Measurements from ENCODE around the gene SLC12A6.
A peak's percentile ranks its signal among the peaks of the same experiment; 100 is the strongest.

The SLC12A6 gene

GRCh38 chr15:34329006-34329405, 8.6 kb downstream of the SLC12A6 start:
- no peaks in the 10 kb centered on the region for H3K9me3 ChIP-seq (ENCODE audit: low read depth, low read length)
- H3K9ac ChIP-seq (ENCODE audit: insufficient read length), result no peak overlapping the region
- no peak overlapping the region for H3K4me3 ChIP-seq

DNA sequence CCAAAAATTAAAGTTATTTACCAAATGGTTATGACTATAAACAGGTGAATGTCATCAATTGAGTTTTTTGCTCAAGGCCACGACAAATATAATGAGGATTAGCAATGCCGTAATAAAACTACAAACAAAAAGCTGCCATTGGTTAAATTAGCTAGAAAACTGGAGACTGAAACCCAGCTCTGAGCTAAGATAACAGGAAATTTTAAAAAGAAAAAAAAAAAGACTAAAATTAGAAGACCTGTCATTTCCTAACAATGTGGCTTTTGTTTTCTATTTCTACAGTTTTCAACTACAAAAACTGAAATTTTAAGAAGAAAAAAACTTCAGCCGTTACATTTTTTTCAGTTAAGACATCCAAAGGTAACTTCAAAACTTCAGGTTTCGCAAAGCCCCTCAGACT, 9.7 kb downstream of the SLC12A6 start:
- no peak for TF ChIP-seq FOXP2 (optimal IDR thresholded peaks at IDR 0.05; ENCODE audit: control extremely low read depth, extremely low read length, insufficient read depth)
- no peak for TF ChIP-seq POLR2AphosphoS5 (IDR thresholded peaks at IDR 0.05; ENCODE audit: borderline replicate concordance, low read depth, low read length)
- no peak for TF ChIP-seq EZH2 (IDR thresholded peaks at IDR 0.05)
- H3K36me3 ChIP-seq (ENCODE audit: insufficient read depth, low read length), result no peaks in the 10 kb centered on the region
- H3K27ac ChIP-seq, result no peak overlapping the region
- DNase-seq (ENCODE audit: low read depth, low spot score), result no peak
- no peak overlapping the region for H3K9ac ChIP-seq (ENCODE audit: insufficient read length)
- no peak overlapping the region for H3K4me3 ChIP-seq
- no peaks in the 10 kb centered on the region for H3K9me3 ChIP-seq (ENCODE audit: low read depth, low read length)

More at GRCh38 chr15:34329006-34329405, 8.6 kb downstream of the SLC12A6 start:
- DNase-seq (ENCODE audit: low read depth, low spot score), result no peak
- Histone ChIP-seq H3K36me3 (ENCODE audit: insufficient read depth, low read length) (no peaks in the 10 kb centered on the region), H3K27ac (no peak overlapping the region)
- TF ChIP-seq POLR2AphosphoS5 (IDR thresholded peaks at IDR 0.05; ENCODE audit: borderline replicate concordance, low read depth, low read length), result no peak
- TF ChIP-seq FOXP2 (optimal IDR thresholded peaks at IDR 0.05; ENCODE audit: control extremely low read depth, extremely low read length, insufficient read depth), result no peak
- TF ChIP-seq EZH2 (IDR thresholded peaks at IDR 0.05), result no peak

- no peak for DNase-seq (ENCODE audit: low read depth, low spot score)
- H3K9ac ChIP-seq (ENCODE audit: insufficient read length), result no peak overlapping the region
- no peaks in the 10 kb centered on the region for H3K36me3 ChIP-seq (ENCODE audit: insufficient read depth, low read length)
- H3K9me3 ChIP-seq (ENCODE audit: low read depth, low read length), result no peaks in the 10 kb centered on the region
- H3K4me3 ChIP-seq, result no peak overlapping the region
- H3K27ac ChIP-seq, result no peak overlapping the region
- no peak for TF ChIP-seq FOXP2 (optimal IDR thresholded peaks at IDR 0.05; ENCODE audit: control extremely low read depth, extremely low read length, insufficient read depth)
- no peak for TF ChIP-seq EZH2 (IDR thresholded peaks at IDR 0.05)
- TF ChIP-seq POLR2AphosphoS5 (IDR thresholded peaks at IDR 0.05; ENCODE audit: borderline replicate concordance, low read depth, low read length), result no peak
Measured at GRCh38 chr15:34325368-34325767, 12.2 kb downstream of the SLC12A6 start.

DNA sequence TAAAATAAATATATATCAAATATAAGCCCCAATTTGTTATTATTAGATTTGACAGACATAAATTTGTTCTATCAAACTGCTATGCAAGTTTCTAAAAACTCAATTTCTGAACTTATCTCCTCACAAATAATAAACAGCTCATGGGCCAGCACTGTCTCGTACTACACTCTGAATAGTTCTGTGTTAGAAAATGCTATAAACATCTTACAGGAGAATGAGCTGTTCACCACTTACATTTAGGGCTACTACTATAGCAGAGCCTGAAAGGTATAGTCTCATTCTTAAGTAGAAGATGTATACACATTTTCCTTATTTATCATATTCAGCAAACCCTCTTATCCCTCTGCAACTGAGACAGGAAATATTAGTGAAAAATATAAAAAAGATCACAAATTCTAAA, 12.6 kb downstream of the SLC12A6 start:
- H3K9me3 ChIP-seq (ENCODE audit: low read depth, low read length), result no peaks in the 10 kb centered on the region
- DNase-seq (ENCODE audit: low read depth, low spot score), result no peak
- H3K27ac ChIP-seq, result no peak overlapping the region
- TF ChIP-seq POLR2AphosphoS5 (IDR thresholded peaks at IDR 0.05; ENCODE audit: borderline replicate concordance, low read depth, low read length) (no peak), EZH2 (IDR thresholded peaks at IDR 0.05) (no peak), FOXP2 (optimal IDR thresholded peaks at IDR 0.05; ENCODE audit: control extremely low read depth, extremely low read length, insufficient read depth) (no peak)
- no peak overlapping the region for H3K4me3 ChIP-seq
- no peak overlapping the region for H3K9ac ChIP-seq (ENCODE audit: insufficient read length)
- H3K36me3 ChIP-seq (ENCODE audit: insufficient read depth, low read length), result no peaks in the 10 kb centered on the region

GRCh38 chr15:34323217-34323616, 14.4 kb downstream of the SLC12A6 start:
- no peak overlapping the region for H3K4me3 ChIP-seq
- no peak overlapping the region for H3K9ac ChIP-seq (ENCODE audit: insufficient read length)
- H3K36me3 ChIP-seq (ENCODE audit: insufficient read depth, low read length), result no peaks in the 10 kb centered on the region
- DNase-seq (ENCODE audit: low read depth, low spot score), result no peak
- TF ChIP-seq FOXP2 (optimal IDR thresholded peaks at IDR 0.05; ENCODE audit: control extremely low read depth, extremely low read length, insufficient read depth), result no peak
- no peak for TF ChIP-seq POLR2AphosphoS5 (IDR thresholded peaks at IDR 0.05; ENCODE audit: borderline replicate concordance, low read depth, low read length)
- no peak for TF ChIP-seq EZH2 (IDR thresholded peaks at IDR 0.05)
- no peak overlapping the region for H3K27ac ChIP-seq
- no peaks in the 10 kb centered on the region for H3K9me3 ChIP-seq (ENCODE audit: low read depth, low read length)

DNA sequence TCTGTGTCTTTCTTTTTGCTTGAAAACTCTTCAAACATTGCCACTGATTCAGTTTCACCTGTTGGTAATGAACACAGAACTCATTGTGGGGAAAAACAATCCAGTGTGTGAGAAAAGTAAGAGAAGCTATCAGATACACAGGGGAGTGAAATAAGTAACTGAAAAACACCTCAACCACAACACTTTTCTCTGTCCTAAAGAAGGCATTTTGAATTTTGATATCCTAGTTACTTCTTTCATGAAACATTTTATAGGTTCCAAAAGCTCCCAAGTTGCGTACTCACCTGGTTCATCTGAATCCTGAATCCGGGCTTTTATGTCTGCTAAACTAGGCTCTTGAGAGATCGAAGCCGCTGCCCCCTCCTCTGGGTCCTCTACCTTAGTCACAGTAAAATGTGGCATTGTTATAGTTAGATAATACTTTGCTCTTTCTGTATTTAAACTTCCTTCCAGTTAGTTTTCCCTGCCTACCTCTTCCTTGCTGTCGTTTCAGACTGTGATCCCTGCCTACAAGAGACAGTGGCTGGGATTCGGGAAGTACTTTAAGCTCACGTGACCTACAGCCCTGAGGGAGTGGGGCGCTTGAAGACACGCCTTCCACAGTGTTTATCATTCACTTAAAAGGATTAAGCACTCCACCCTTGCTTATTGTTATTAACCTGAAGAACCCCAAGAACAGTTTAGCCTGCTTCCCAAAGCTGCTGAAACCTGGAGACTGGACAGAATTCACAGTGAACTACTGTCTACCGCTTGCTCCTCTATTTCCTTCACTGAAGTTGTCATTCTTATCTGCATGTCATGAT, 19.1 kb downstream of the SLC12A6 start:
- H3K4me3 ChIP-seq, result peak overlapping the region; percentile 87
- H3K9ac ChIP-seq (ENCODE audit: insufficient read length), result peak overlapping the region; percentile 70
- peak; percentile 53 for DNase-seq (ENCODE audit: low read depth, low spot score)
- TF ChIP-seq POLR2AphosphoS5 (IDR thresholded peaks at IDR 0.05; ENCODE audit: borderline replicate concordance, low read depth, low read length), result peak; percentile 68
- TF ChIP-seq FOXP2 (optimal IDR thresholded peaks at IDR 0.05; ENCODE audit: control extremely low read depth, extremely low read length, insufficient read depth), result no peak
- no peaks in the 10 kb centered on the region for H3K36me3 ChIP-seq (ENCODE audit: insufficient read depth, low read length)
- H3K9me3 ChIP-seq (ENCODE audit: low read depth, low read length), result no peaks in the 10 kb centered on the region
- no peak overlapping the region for H3K27ac ChIP-seq

DNA sequence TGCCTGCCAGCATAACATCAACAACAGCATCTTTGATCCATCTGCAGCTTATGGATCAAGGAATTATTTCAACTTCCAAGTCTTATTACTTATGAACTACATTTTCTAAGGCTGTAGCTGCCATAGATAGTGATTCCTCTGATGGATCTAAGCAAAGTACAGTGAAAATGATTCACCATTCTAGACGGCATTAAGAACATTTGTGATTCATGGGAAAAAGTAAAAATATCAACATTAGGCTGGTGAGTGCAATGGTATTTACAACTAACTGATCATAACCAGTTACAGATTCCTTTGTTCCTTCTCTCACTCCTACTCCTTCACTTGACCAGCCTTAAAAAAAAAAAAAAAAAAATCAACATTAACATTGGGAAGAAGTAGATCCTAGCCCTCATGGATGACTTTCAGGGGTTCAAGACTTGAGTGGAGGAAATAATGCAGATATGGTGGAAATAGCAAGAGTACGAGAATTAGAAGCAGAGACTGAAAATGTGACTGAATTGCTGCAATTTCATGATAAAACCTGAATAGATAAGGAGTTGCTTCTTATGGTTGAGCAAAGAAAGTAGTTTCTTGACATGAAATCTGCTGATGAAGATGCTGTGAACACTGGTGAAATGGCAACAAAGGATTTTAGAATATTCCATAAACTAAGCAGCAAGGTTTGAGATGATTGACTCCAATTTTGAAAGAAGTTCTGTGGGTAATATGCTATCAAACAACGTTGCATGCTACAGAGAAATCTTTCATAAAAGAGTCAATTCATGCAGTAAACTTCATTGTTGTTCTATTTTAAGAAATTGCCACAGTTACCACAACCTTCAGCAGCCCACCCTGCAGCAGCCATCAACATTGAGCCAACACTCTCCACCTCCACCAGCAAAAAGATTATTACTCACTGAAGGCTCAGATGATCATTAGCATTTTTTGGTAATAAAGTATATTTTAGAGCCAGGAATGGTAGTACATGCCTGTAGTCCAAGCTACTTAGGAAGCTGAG, 22.8 kb downstream of the SLC12A6 start:
- H3K36me3 ChIP-seq (ENCODE audit: insufficient read depth, low read length), result no peaks in the 10 kb centered on the region
- no peak for DNase-seq (ENCODE audit: low read depth, low spot score)
- H3K27ac ChIP-seq, result no peak overlapping the region
- TF ChIP-seq POLR2AphosphoS5 (IDR thresholded peaks at IDR 0.05; ENCODE audit: borderline replicate concordance, low read depth, low read length) (no peak), FOXP2 (optimal IDR thresholded peaks at IDR 0.05; ENCODE audit: control extremely low read depth, extremely low read length, insufficient read depth) (no peak), EZH2 (IDR thresholded peaks at IDR 0.05) (no peak)
- no peak overlapping the region for H3K9ac ChIP-seq (ENCODE audit: insufficient read length)
- H3K9me3 ChIP-seq (ENCODE audit: low read depth, low read length), result no peaks in the 10 kb centered on the region
- H3K4me3 ChIP-seq, result no peak overlapping the region

DNA sequence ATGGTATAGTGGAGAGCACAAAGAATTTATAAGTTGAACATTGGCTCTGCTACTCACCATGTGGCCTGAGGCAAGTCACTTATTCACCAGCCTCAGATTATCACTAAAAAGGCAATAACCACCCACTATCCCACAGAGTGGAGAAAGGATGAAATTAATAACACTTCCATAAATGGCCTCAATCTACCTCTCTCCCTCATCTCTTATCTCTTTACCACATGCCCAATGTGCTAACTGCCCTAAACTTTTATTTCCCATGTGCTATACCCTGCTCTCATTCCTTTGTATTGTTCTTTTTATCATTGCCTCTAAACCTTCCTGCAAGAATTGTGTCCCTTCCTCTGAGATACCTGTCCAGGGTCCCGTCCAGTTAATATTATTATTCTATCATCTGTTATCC, 26.0 kb downstream of the SLC12A6 start:
- Histone ChIP-seq H3K4me3 (no peak overlapping the region), H3K27ac (no peak overlapping the region), H3K36me3 (ENCODE audit: insufficient read depth, low read length) (no peaks in the 10 kb centered on the region), H3K9ac (ENCODE audit: insufficient read length) (no peak overlapping the region), H3K9me3 (ENCODE audit: low read depth, low read length) (no peaks in the 10 kb centered on the region)
- DNase-seq (ENCODE audit: low read depth, low spot score), result no peak
- no peak for TF ChIP-seq EZH2 (IDR thresholded peaks at IDR 0.05)
- no peak for TF ChIP-seq POLR2AphosphoS5 (IDR thresholded peaks at IDR 0.05; ENCODE audit: borderline replicate concordance, low read depth, low read length)
- no peak for TF ChIP-seq FOXP2 (optimal IDR thresholded peaks at IDR 0.05; ENCODE audit: control extremely low read depth, extremely low read length, insufficient read depth)

All from SK-N-MC (cell line).